H1 (cell line): ENCODE measurements around the gene PAX9. TPM values are rescaled to one million over a fixed set of nuclear protein-coding genes. Genes with fewer than 3 reads are reported as not detected.

Source experiments
- CTCF ChIA-PET: fragments of 300-600 bp; sonication (Branson Sonifier 250); formaldehyde crosslinking; loops from one replicate; lab custom pipeline; 2021; ENCODE audit not compliant: partially characterized antibody; lab: Charles Lee
- POLR2A ChIA-PET: fragments of 300-600 bp; sonication (Branson Sonifier 250); formaldehyde crosslinking; loops from one replicate; lab custom pipeline; 2021; ENCODE audit warnings: inconsistent platforms; ENCODE audit not compliant: partially characterized antibody; lab: Charles Lee
- DNase-seq, 2 experiments: peaks; one replicate each; pipeline versions ENCODE4 v3.0.0 to v3.0.0-alpha.2; 2010 to 2022; ENCODE audit warnings: low spot score in 2 of 2, low read depth in 1 of 2, mixed read lengths in 1 of 2
- FAIRE-seq: peaks from 2 replicates; lab custom pipeline; 2011; peaks lifted over from hg19 to GRCh38; lab: Jason Lieb, UNC
- H2AFZ ChIP-seq: 2 replicates; pipeline ENCODE4 v1.8.1; 2012; ENCODE audit warnings: low read length, inconsistent platforms
- H2AK5ac ChIP-seq: 2 replicates; pipeline ENCODE4 v1.6.1; 2013; ENCODE audit warnings: low read depth, low read length
- H2BK120ac ChIP-seq: replicated peaks from 2 replicates; pipeline ENCODE3; 2013; ENCODE audit warnings: low read depth, low read length, inconsistent platforms
- H2BK12ac ChIP-seq: 2 replicates; pipeline ENCODE4 v1.6.1; 2013; ENCODE audit warnings: low read depth, low read length
- H2BK15ac ChIP-seq: 2 replicates; pipeline ENCODE4 v1.6.1; 2013; ENCODE audit warnings: low read length
- H2BK20ac ChIP-seq: 2 replicates; pipeline ENCODE4 v1.6.1; 2013; ENCODE audit warnings: low read length
- H2BK5ac ChIP-seq: 2 replicates; pipeline ENCODE4 v1.6.1; 2013; ENCODE audit warnings: low read depth, low read length
- H3K14ac ChIP-seq: 2 replicates; pipeline ENCODE4 v1.6.1; 2013; ENCODE audit warnings: inconsistent platforms; ENCODE audit not compliant: insufficient read length
- H3K18ac ChIP-seq: 2 replicates; pipeline ENCODE4 v1.6.1; 2013; ENCODE audit warnings: low read length; ENCODE audit errors: extremely low read depth
- H3K23ac ChIP-seq: 2 replicates; pipeline ENCODE4 v1.6.1; 2013; ENCODE audit warnings: inconsistent platforms; ENCODE audit not compliant: insufficient read length
- H3K23me2 ChIP-seq: 2 replicates; pipeline ENCODE4 v1.6.1; 2013; ENCODE audit warnings: low read depth, low read length
- H3K27ac ChIP-seq: 2 replicates; pipeline ENCODE4 v1.6.1; 2011; ENCODE audit warnings: low read depth, low read length, inconsistent platforms
- H3K27me3 ChIP-seq, 4 experiments: replicated peaks in 1 of 4; 1 replicate in 1 of 4; 2 replicates in 3 of 4; pipeline versions ENCODE4 v1.6.1 to v1.8.1; 2011 to 2013; ENCODE audit warnings: low read length in 3 of 4, mild to moderate bottlenecking in 3 of 4, inconsistent platforms in 2 of 4, mixed read lengths in 2 of 4, moderate library complexity in 1 of 4; ENCODE audit not compliant: control insufficient read depth in 3 of 4, insufficient read depth in 3 of 4; ENCODE audit errors: extremely low read depth in 1 of 4
- H3K36me3 ChIP-seq, 4 experiments: 2 replicates each; pipeline versions ENCODE4 v1.6.1 to v1.8.1; 2011 to 2013; ENCODE audit warnings: mild to moderate bottlenecking in 4 of 4, low read length in 3 of 4, moderate library complexity in 2 of 4, control low read depth in 1 of 4, inconsistent platforms in 1 of 4; ENCODE audit not compliant: insufficient read depth in 4 of 4, control insufficient read depth in 2 of 4
- H3K4ac ChIP-seq: replicated peaks from 2 replicates; pipeline ENCODE3; 2013; ENCODE audit warnings: low read length, low read depth, mixed read lengths, inconsistent platforms; ENCODE audit not compliant: insufficient read length
- H3K4me1 ChIP-seq, 4 experiments: replicated peaks in 1 of 4; 1 replicate in 1 of 4; 2 replicates in 3 of 4; pipeline versions ENCODE4 v1.6.1 to v1.8.1; 2011 to 2013; ENCODE audit warnings: low read length in 3 of 4, inconsistent platforms in 2 of 4, mixed read lengths in 1 of 4; ENCODE audit not compliant: insufficient read depth in 4 of 4, control insufficient read depth in 3 of 4
- H3K4me2 ChIP-seq, 2 experiments: 2 replicates each; pipeline versions ENCODE4 v1.6.1 to v1.8.1; 2011 to 2013; ENCODE audit warnings: low read depth in 2 of 2, low read length in 2 of 2, control low read depth in 1 of 2, inconsistent platforms in 1 of 2, mild to moderate bottlenecking in 1 of 2; ENCODE audit not compliant: insufficient read depth in 1 of 2
- H3K4me3 ChIP-seq, 4 experiments: fragments of 200-600, 300-600 bp in 1 of 4; sonication (generic), shearing (Covaris generic), sonication (Bioruptor Twin) in 1 of 4; 2 replicates each; pipeline versions ENCODE4 v1.5.1 to v1.8.1; 2011 to 2016; ENCODE audit warnings: low read length in 4 of 4, low read depth in 3 of 4, control low read depth in 2 of 4, inconsistent platforms in 2 of 4, mild to moderate bottlenecking in 2 of 4, mixed read lengths in 1 of 4, moderate library complexity in 1 of 4; ENCODE audit not compliant: insufficient read depth in 2 of 4; ENCODE audit errors: extremely low read depth in 1 of 4
- H3K56ac ChIP-seq: replicated peaks from 2 replicates; pipeline ENCODE3; 2013; ENCODE audit warnings: low read depth, mild to moderate bottlenecking, mixed read lengths, low read length, inconsistent platforms; ENCODE audit not compliant: insufficient read length
- H3K79me1 ChIP-seq: 2 replicates; pipeline ENCODE4 v1.6.1; 2013; ENCODE audit warnings: low read depth, low read length, control low read depth
- H3K79me2 ChIP-seq, 2 experiments: 2 replicates each; pipeline versions ENCODE4 v1.6.1 to v1.8.1; 2012 to 2013; ENCODE audit warnings: low read length in 2 of 2, mild to moderate bottlenecking in 2 of 2, inconsistent platforms in 1 of 2; ENCODE audit not compliant: insufficient read depth in 2 of 2, control insufficient read depth in 1 of 2
- H3K9ac ChIP-seq, 4 experiments: replicated peaks in 1 of 4; 1 replicate in 1 of 4; 2 replicates in 3 of 4; pipeline versions ENCODE4 v1.6.1 to v1.8.1; 2011 to 2013; ENCODE audit warnings: low read depth in 3 of 4, low read length in 3 of 4, control low read depth in 2 of 4, mild to moderate bottlenecking in 2 of 4, moderate library complexity in 2 of 4, inconsistent platforms in 1 of 4; ENCODE audit errors: extremely low read depth in 1 of 4
- H3K9me3 ChIP-seq, 2 experiments: 2 replicates each; pipeline versions ENCODE4 v1.6.1 to v1.8.1; 2012 to 2013; ENCODE audit warnings: mild to moderate bottlenecking in 2 of 2, moderate library complexity in 2 of 2, control low read depth in 1 of 2, inconsistent platforms in 1 of 2, low read depth in 1 of 2, low read length in 1 of 2, mixed read lengths in 1 of 2; ENCODE audit not compliant: insufficient read depth in 2 of 2
- H4K20me1 ChIP-seq, 2 experiments: replicated peaks in 1 of 2; 2 replicates each; pipeline versions ENCODE3 to v1.8.1; 2011 to 2013; ENCODE audit warnings: inconsistent platforms in 2 of 2, low read length in 2 of 2, mild to moderate bottlenecking in 1 of 2; ENCODE audit not compliant: insufficient read depth in 2 of 2, control insufficient read depth in 1 of 2
- H4K5ac ChIP-seq: 2 replicates; pipeline ENCODE4 v1.6.1; 2013; ENCODE audit warnings: low read length, low read depth, mixed read lengths, inconsistent platforms; ENCODE audit not compliant: insufficient read length
- H4K8ac ChIP-seq: 2 replicates; pipeline ENCODE4 v1.8.0; 2013; ENCODE audit warnings: mild to moderate bottlenecking, moderate library complexity, low read length, inconsistent platforms; ENCODE audit not compliant: insufficient read depth; ENCODE audit errors: extremely low read depth
- H4K91ac ChIP-seq: replicated peaks from 2 replicates; pipeline ENCODE3; 2013; ENCODE audit warnings: low read length, mixed read lengths, inconsistent platforms; ENCODE audit not compliant: insufficient read length
- ASH2L ChIP-seq: fragments of 200-600, 300-600 bp; sonication (generic); IDR thresholded peaks from one replicate; pipeline ENCODE4 v1.7.1; 2017; ENCODE audit warnings: low read length
- BACH1 ChIP-seq: IDR thresholded peaks from 2 replicates; pipeline ENCODE4 v1.6.1; 2012; ENCODE audit warnings: low read length, improper control_type of control experiment
- BRCA1 ChIP-seq: IDR thresholded peaks from 2 replicates; pipeline ENCODE4 v1.6.1; 2012; ENCODE audit warnings: low read depth, low read length, improper control_type of control experiment
- CHD2 ChIP-seq: IDR thresholded peaks from 2 replicates; pipeline ENCODE4 v1.6.1; 2012; ENCODE audit warnings: low read length, improper control_type of control experiment
- EGR1 ChIP-seq: IDR thresholded peaks from 2 replicates; pipeline ENCODE4 v1.6.1; 2011; ENCODE audit warnings: low read depth, low read length, borderline replicate concordance
- MAX ChIP-seq: IDR thresholded peaks from 2 replicates; pipeline ENCODE4 v1.6.1; 2012; ENCODE audit warnings: inconsistent platforms
- NRF1 ChIP-seq: IDR thresholded peaks from 2 replicates; pipeline ENCODE4 v1.6.1; 2011; ENCODE audit warnings: mild to moderate bottlenecking, low read depth, low read length, improper control_type of control experiment
- RXRA ChIP-seq: IDR thresholded peaks from 2 replicates; pipeline ENCODE4 v1.6.1; 2011; ENCODE audit warnings: low read depth, mild to moderate bottlenecking, low read length, moderate library complexity; ENCODE audit not compliant: insufficient read depth
- SAP30 ChIP-seq: fragments of 300-600 bp; sonication (generic); IDR thresholded peaks from 2 replicates; pipeline ENCODE4 v1.7.1; 2012; ENCODE audit warnings: low read length, moderate library complexity, mild to moderate bottlenecking, inconsistent platforms; ENCODE audit not compliant: insufficient read depth, insufficient replicate concordance
- SIN3A ChIP-seq, 2 experiments: IDR thresholded peaks in 1 of 2; conservative IDR thresholded peaks in 1 of 2; 2 replicates each; pipeline ENCODE4 v1.6.1; 2011 to 2012; ENCODE audit warnings: low read length in 2 of 2, improper control_type of control experiment in 1 of 2, low read depth in 1 of 2, mild to moderate bottlenecking in 1 of 2
- SIX5 ChIP-seq: IDR thresholded peaks from 2 replicates; pipeline ENCODE4 v1.6.1; 2011; ENCODE audit warnings: mild to moderate bottlenecking, low read depth, low read length
- WGBS, 2 experiments: shearing (Covaris generic) in 1 of 2; methylation state at CpG; one replicate each; pipeline versions ENCODE4 v1.1.6 to v1.1.7; 2013 to 2015; ENCODE audit warnings: low lambda C conversion rate in 2 of 2, mixed read lengths in 2 of 2, inconsistent platforms in 1 of 2, low coverage in 1 of 2, missing lambda C conversion rate in 1 of 2; ENCODE audit not compliant: insufficient replicate concordance in 2 of 2, insufficient coverage in 1 of 2, insufficient read length in 1 of 2; ENCODE audit errors: extremely low coverage in 1 of 2, missing lambda C conversion rate in 1 of 2; 5-methylcytosine and 5-hydroxymethylcytosine counted together
- polyA plus RNA-seq, 7 experiments: library from polyadenylated mRNA; depleted of rRNA in 3 of 7; stranded (reverse) in 5 of 7; unstranded in 2 of 7; fragments of >200 nt in 5 of 7; fragments of 200-250 nt in 2 of 7; gene quantifications; 1 replicate in 5 of 7; 2 replicates in 1 of 7; 4 replicates in 1 of 7; pipeline versions ENCODE4 v1.2.1 to v1.2.3, GENCODE V29; 2011 to 2013; ENCODE audit warnings: missing spikeins in 2 of 7, mixed read lengths in 2 of 7
- total RNA-seq: library from RNA; stranded (reverse); fragmentation: NEBNext Ultra II Directional; extraction: Animal tissue kit (Norgen Biotek cat#: 25700); gene quantifications from 2 replicates; pipeline ENCODE4 v1.2.1, GENCODE V29; 2021

PAX9 gene
- total and polyA plus RNA-seq, 2 of the 8 experiments (the other 6 are each of a cell fraction or from before 2014, with no cell fraction given), result 0.05 TPM; not detected in 1

GRCh38 chr14:36647824-36648753 lies 13.6 kb upstream of the PAX9 start:
- H2BK120ac ChIP-seq, result no peak overlapping the region
- H3K4me1 ChIP-seq, result peaks cover 0 to 15% (median 7%) of the 10 kb centered on the region in 4 experiments; a peak in 6 of 7 replicates
- peaks cover 2% of the 10 kb centered on the region; the same call in 1 of the 2 replicates for H3K79me1 ChIP-seq
- H3K23me2 ChIP-seq, result peaks cover 11% of the 10 kb centered on the region; the same call in 1 of the 2 replicates
- CTCF ChIA-PET, result interaction anchor here (0.6 to 11.6 kb wide), 47 partner anchors 9 to 937 kb away, joined by 3 to 132 read pairs (median 5); partner anchors contain the start of genes NKX2-8 and PAX9
- H3K56ac ChIP-seq, result no peak overlapping the region
- H2BK15ac ChIP-seq, result no peak overlapping the region
- H2BK12ac ChIP-seq, result no peak overlapping the region
- peak overlapping the region; percentile 77; the same call in 1 of the 2 replicates for H4K8ac ChIP-seq
- no peak overlapping the region for H3K9ac ChIP-seq
- 2% methylated on average over 61 of the region's 62 CpGs; no CpG with 5 or more reads in 1 of the 2 experiments for WGBS, 2 experiments
- no peak overlapping the region for H2BK20ac ChIP-seq
- FAIRE-seq (peak; percentile 28), DNase-seq (peak in 1 of 2 experiments; percentile 80)
- H4K20me1 ChIP-seq, result peaks cover 2 to 10% of the 10 kb centered on the region in 2 experiments
- H3K14ac ChIP-seq, result no peak overlapping the region
- H3K27me3 ChIP-seq, result peaks cover 73 to 85% (median 82%) of the 10 kb centered on the region in 4 experiments
- no peak overlapping the region for H4K91ac ChIP-seq
- POLR2A ChIA-PET, result interaction anchor here (0.7 to 1.3 kb wide), 3 partner anchors 10 to 152 kb away, joined by 3 read pairs; no protein-coding TSS in a partner anchor
- no peaks in the 10 kb centered on the region for H3K9me3 ChIP-seq
- no peak overlapping the region for H4K5ac ChIP-seq
- H3K4me3 ChIP-seq, result peak overlapping the region; percentile 19 to 64 (median 57); a peak in 7 of 8 replicates
- peak overlapping the region; percentile 73 to 93 for H3K4me2 ChIP-seq
- no peak overlapping the region for H2BK5ac ChIP-seq
- no peak overlapping the region for H3K27ac ChIP-seq
- H2AK5ac ChIP-seq, result no peak overlapping the region
- H3K4ac ChIP-seq, result no peak overlapping the region
- no peak overlapping the region for H3K23ac ChIP-seq
- no peaks in the 10 kb centered on the region for H3K36me3 ChIP-seq
- peak overlapping the region; percentile 65; the same call in 1 of the 2 replicates for H2AFZ ChIP-seq
- H3K18ac ChIP-seq, result no peak overlapping the region
- H3K79me2 ChIP-seq, result no peaks in the 10 kb centered on the region
- peak; percentile 85 for TF ChIP-seq EGR1
- no peak for TF ChIP-seq SIX5
- TF ChIP-seq MAX, result peak; percentile 57
- no peak; the same call in 1 of the 2 replicates for TF ChIP-seq BACH1
- TF ChIP-seq SAP30, result no peak
- TF ChIP-seq ASH2L, result peak; percentile 61
- no peak for TF ChIP-seq NRF1
- no peak for TF ChIP-seq RXRA
- no peak for TF ChIP-seq CHD2
- TF ChIP-seq BRCA1, result no peak
- TF ChIP-seq SIN3A (conservative IDR thresholded peaks at IDR 0.05 in 1 of 2, IDR thresholded peaks at IDR 0.05 in 1 of 2; ENCODE audit: low read depth in 1 of 2, low read length in 2 of 2), result no peak
